OCI-LY3 (cell line): ENCODE results near the gene SPINK8.

Source experiments
- H2AFZ ChIP-seq: fragments of 200-600, 300-600 bp; shearing (Covaris generic); 2 replicates; pipeline ENCODE4 v1.6.0; 2014; ENCODE audit warnings: antibody characterized with exemption, low read depth, low read length
- H3K27ac ChIP-seq: fragments of 200-600, 300-600 bp; sonication (generic); 2 replicates; pipeline ENCODE4 v1.5.1; 2014; ENCODE audit warnings: mild to moderate bottlenecking, low read length, moderate library complexity, mixed read lengths
- H3K27me3 ChIP-seq: fragments of 200-600, 300-600 bp; sonication (generic); 2 replicates; pipeline ENCODE4 v1.6.1; 2014; ENCODE audit warnings: low read depth, low read length, mixed read lengths
- H3K36me3 ChIP-seq: fragments of 200-600, 300-600 bp; sonication (generic); replicated peaks from 2 replicates; pipeline ENCODE3; 2014; ENCODE audit warnings: low read depth, low read length, mixed read lengths
- H3K4me1 ChIP-seq: fragments of 300-600, 200-600 bp; sonication (generic); 2 replicates; pipeline ENCODE4 v1.6.1; 2014; ENCODE audit warnings: low read length, mixed read lengths
- H3K4me2 ChIP-seq: fragments of 200-600, 300-600 bp; sonication (generic); 2 replicates; pipeline ENCODE4 v1.6.1; 2014; ENCODE audit warnings: low read length, mixed read lengths
- H3K4me3 ChIP-seq: fragments of 300-600, 200-600 bp; sonication (generic); 2 replicates; pipeline ENCODE4 v1.5.1; 2014; ENCODE audit warnings: antibody characterized with exemption, mild to moderate bottlenecking, low read length, moderate library complexity
- H3K79me2 ChIP-seq: fragments of 300-600, 200-600 bp; shearing (Covaris generic); 2 replicates; pipeline ENCODE4 v1.6.1; 2014; ENCODE audit warnings: mild to moderate bottlenecking, low read length, mixed read lengths
- H3K9ac ChIP-seq: fragments of 300-600, 200-600 bp; shearing (Covaris generic); 2 replicates; pipeline ENCODE4 v1.6.0; 2014; ENCODE audit warnings: mild to moderate bottlenecking, low read length, moderate library complexity
- H3K9me3 ChIP-seq: fragments of 200-600, 300-600 bp; shearing (Covaris generic); 2 replicates; pipeline ENCODE4 v1.6.1; 2014; ENCODE audit warnings: low read length, mixed read lengths; ENCODE audit not compliant: insufficient read depth
- H4K20me1 ChIP-seq: fragments of 200-600, 300-600 bp; sonication (generic); 2 replicates; pipeline ENCODE4 v1.6.1; 2016; ENCODE audit warnings: low read length, mixed read lengths; ENCODE audit not compliant: insufficient read depth
- EZH2phosphoT487 ChIP-seq: fragments of 200-600 bp; shearing (Covaris generic); IDR thresholded peaks from 2 replicates; pipeline ENCODE4 v1.6.1; 2018; ENCODE audit warnings: antibody characterized with exemption, mixed run types, low read depth
- TF ChIP-seq, protein P1 (sequence below): fragments of 200-600, 300-600 bp; sonication (generic); IDR thresholded peaks from 2 replicates; pipeline ENCODE4 v1.5.1; 2014; ENCODE audit warnings: antibody characterized with exemption, low read length, low read depth

Gene SPINK8

DNA sequence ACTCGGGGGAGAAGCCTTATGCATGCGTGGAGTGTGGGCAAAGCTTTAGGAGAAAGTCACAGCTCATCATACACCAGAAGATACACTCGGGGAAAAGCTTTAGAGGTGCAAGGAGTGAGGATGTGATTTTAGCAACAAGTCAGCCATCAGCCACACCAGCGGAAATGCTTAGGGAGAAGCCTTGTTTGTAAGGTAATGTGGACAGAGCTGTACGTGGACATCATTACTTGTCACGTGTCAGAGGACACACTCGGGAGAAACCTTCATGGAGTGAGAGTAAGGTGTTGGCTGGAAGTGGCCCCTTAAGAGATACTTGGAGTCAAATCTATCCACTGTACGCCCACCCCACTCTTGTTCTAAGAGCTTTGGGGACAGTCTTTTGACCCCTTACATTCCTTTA is 63.9 kb downstream of the SPINK8 start:
- TF ChIP-seq, protein P1, sequence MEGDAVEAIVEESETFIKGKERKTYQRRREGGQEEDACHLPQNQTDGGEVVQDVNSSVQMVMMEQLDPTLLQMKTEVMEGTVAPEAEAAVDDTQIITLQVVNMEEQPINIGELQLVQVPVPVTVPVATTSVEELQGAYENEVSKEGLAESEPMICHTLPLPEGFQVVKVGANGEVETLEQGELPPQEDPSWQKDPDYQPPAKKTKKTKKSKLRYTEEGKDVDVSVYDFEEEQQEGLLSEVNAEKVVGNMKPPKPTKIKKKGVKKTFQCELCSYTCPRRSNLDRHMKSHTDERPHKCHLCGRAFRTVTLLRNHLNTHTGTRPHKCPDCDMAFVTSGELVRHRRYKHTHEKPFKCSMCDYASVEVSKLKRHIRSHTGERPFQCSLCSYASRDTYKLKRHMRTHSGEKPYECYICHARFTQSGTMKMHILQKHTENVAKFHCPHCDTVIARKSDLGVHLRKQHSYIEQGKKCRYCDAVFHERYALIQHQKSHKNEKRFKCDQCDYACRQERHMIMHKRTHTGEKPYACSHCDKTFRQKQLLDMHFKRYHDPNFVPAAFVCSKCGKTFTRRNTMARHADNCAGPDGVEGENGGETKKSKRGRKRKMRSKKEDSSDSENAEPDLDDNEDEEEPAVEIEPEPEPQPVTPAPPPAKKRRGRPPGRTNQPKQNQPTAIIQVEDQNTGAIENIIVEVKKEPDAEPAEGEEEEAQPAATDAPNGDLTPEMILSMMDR = no peak
- no peak for TF ChIP-seq EZH2phosphoT487
- H3K27me3 ChIP-seq = no peaks in the 10 kb centered on the region
- H3K4me3 ChIP-seq = no peak overlapping the region
- no peaks in the 10 kb centered on the region for H3K79me2 ChIP-seq
- no peak overlapping the region for H3K9ac ChIP-seq
- H4K20me1 ChIP-seq = 0 out of 2 replicates have a peak, but pooled peaks cover 10% of the 10 kb centered on the region
- no peak overlapping the region for H2AFZ ChIP-seq
- no peaks in the 10 kb centered on the region for H3K9me3 ChIP-seq
- no peaks in the 10 kb centered on the region for H3K4me1 ChIP-seq
- peaks cover 50% of the 10 kb centered on the region for H3K36me3 ChIP-seq
- no peak overlapping the region for H3K27ac ChIP-seq
- H3K4me2 ChIP-seq = no peak overlapping the region

DNA sequence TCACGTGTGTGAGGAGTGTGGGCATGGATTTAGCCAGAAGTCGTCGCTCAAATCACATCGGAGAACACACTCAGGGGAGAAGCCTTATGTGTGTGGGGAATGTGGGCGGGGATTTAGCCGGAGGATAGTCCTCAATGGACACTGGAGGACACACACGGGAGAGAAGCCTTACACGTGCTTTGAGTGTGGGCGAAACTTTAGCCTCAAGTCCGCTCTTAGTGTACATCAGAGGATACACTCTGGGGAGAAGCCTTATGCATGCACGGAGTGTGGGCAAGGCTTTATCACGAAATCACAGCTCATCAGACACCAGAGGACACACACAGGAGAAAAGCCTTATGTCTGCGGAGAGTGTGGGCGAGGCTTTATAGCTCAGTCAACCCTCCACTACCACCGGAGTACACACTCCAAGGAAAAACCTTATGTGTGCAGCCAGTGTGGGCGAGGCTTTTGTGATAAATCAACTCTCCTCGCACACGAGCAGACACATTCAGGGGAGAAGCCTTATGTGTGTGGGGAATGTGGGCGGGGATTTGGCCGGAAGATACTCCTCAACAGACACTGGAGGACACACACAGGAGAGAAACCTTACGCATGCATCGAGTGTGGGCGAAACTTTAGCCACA is 64.4 kb downstream of the SPINK8 start:
- Histone ChIP-seq H3K4me1 (no peaks in the 10 kb centered on the region), H4K20me1 (0 out of 2 replicates have a peak, but pooled peaks cover 10% of the 10 kb centered on the region), H3K9ac (no peak overlapping the region), H3K4me3 (no peak overlapping the region), H3K9me3 (no peaks in the 10 kb centered on the region), H3K27ac (no peak overlapping the region), H3K79me2 (no peaks in the 10 kb centered on the region), H3K27me3 (no peaks in the 10 kb centered on the region), H3K36me3 (peaks cover 51% of the 10 kb centered on the region), H2AFZ (no peak overlapping the region), H3K4me2 (no peak overlapping the region)
- no peak for TF ChIP-seq EZH2phosphoT487

DNA sequence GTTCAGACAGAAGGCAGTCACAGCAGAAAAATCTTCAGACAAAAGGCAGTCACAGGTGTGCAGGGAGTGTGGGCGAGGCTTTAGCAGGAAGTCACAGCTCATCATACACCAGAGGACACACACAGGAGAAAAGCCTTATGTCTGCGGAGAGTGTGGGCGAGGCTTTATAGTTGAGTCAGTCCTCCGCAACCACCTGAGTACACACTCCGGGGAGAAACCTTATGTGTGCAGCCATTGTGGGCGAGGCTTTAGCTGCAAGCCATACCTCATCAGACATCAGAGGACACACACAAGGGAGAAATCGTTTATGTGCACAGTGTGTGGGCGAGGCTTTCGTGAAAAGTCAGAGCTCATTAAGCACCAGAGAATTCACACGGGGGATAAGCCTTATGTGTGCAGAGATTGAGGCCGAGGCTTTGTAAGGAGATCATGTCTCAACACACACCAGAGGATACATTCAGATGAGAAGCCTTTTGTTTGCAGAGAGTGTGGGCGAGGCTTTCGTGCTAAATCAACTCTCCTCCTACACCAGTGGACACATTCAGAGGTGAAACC is 65.0 kb downstream of the SPINK8 start:
- H2AFZ ChIP-seq = no peak overlapping the region
- H3K9ac ChIP-seq = no peak overlapping the region
- H3K27ac ChIP-seq = no peak overlapping the region
- TF ChIP-seq EZH2phosphoT487 = no peak
- TF ChIP-seq, protein P1 = no peak
- no peaks in the 10 kb centered on the region for H3K27me3 ChIP-seq
- H4K20me1 ChIP-seq = 0 out of 2 replicates have a peak, but pooled peaks cover 10% of the 10 kb centered on the region
- H3K79me2 ChIP-seq = no peaks in the 10 kb centered on the region
- no peak overlapping the region for H3K4me2 ChIP-seq
- H3K4me1 ChIP-seq = no peaks in the 10 kb centered on the region
- no peak overlapping the region for H3K4me3 ChIP-seq
- peaks cover 56% of the 10 kb centered on the region for H3K36me3 ChIP-seq
- no peaks in the 10 kb centered on the region for H3K9me3 ChIP-seq

DNA sequence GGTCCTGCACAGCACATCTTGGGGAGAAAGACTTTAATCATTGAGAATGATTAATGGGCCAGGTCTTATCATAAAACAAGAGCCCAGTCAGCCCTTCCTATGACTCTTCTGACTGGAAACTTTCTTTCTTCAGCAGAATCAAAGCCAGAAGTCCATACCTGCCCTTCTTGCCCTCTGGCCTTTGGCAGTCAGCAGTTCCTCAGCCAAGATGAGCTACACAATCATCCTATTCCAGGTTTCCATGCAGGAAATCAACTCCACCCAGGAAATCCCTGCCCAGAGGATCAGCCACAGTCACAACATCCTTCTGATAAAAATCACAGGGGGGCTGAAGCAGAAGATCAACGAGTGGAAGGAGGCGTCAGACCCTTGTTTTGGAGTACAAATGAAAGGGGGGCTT is 65.7 kb downstream of the SPINK8 start:
- Histone ChIP-seq H2AFZ (no peak overlapping the region), H3K4me2 (no peak overlapping the region), H3K9me3 (no peaks in the 10 kb centered on the region), H3K27me3 (no peaks in the 10 kb centered on the region), H3K9ac (no peak overlapping the region), H3K4me3 (no peak overlapping the region), H3K4me1 (no peaks in the 10 kb centered on the region), H3K27ac (no peak overlapping the region), H3K79me2 (no peaks in the 10 kb centered on the region), H4K20me1 (0 out of 2 replicates have a peak, but pooled peaks cover 6% of the 10 kb centered on the region), H3K36me3 (peaks cover 59% of the 10 kb centered on the region)
- TF ChIP-seq EZH2phosphoT487 = no peak
- TF ChIP-seq, protein P1 = no peak
